ENCODE results near the gene SLX9. TPM values are rescaled to one million over a fixed set of nuclear protein-coding genes. Genes with fewer than 3 reads are reported as not detected.

The SLX9 gene
- total RNA-seq, 1 donor = 5.2 TPM

- peaks cover 25% of the 10 kb centered on the region for H3K4me1 ChIP-seq (ENCODE audit: insufficient read depth, low read length)
These were observed 40.7 kb upstream of the SLX9 start for GRCh38 chr21:44898851-44899767.

GRCh38 chr21:44899768-44900558 lies 39.9 kb upstream of the SLX9 start:
- H3K9me3 ChIP-seq (ENCODE audit: low read depth, low read length) = no peaks in the 10 kb centered on the region
- no peak overlapping the region for H3K4me3 ChIP-seq (ENCODE audit: low read length)
- no peaks in the 10 kb centered on the region for H3K27me3 ChIP-seq (ENCODE audit: insufficient read depth, low read length)
- peaks cover 33% of the 10 kb centered on the region for H3K4me1 ChIP-seq (ENCODE audit: insufficient read depth, low read length)

More at GRCh38 chr21:44898851-44899767, 40.7 kb upstream of the SLX9 start:
- Histone ChIP-seq H3K4me3 (ENCODE audit: low read length) (no peak overlapping the region), H3K27me3 (ENCODE audit: insufficient read depth, low read length) (no peaks in the 10 kb centered on the region), H3K9me3 (ENCODE audit: low read depth, low read length) (no peaks in the 10 kb centered on the region)

- Histone ChIP-seq H3K9me3 (ENCODE audit: low read depth, low read length) (no peaks in the 10 kb centered on the region), H3K4me1 (ENCODE audit: insufficient read depth, low read length) (peaks cover 41% of the 10 kb centered on the region), H3K27me3 (ENCODE audit: insufficient read depth, low read length) (no peaks in the 10 kb centered on the region), H3K4me3 (ENCODE audit: low read length) (no peak overlapping the region)
These were observed 39.1 kb upstream of the SLX9 start for GRCh38 chr21:44900559-44901251.

- H3K4me1 ChIP-seq (ENCODE audit: insufficient read depth, low read length) = peaks cover 47% of the 10 kb centered on the region
- H3K9me3 ChIP-seq (ENCODE audit: low read depth, low read length) = no peaks in the 10 kb centered on the region
- H3K4me3 ChIP-seq (ENCODE audit: low read length) = no peak overlapping the region
- no peaks in the 10 kb centered on the region for H3K27me3 ChIP-seq (ENCODE audit: insufficient read depth, low read length)
These were observed 38.3 kb upstream of the SLX9 start for GRCh38 chr21:44901391-44902074.

- Histone ChIP-seq H3K9me3 (ENCODE audit: low read depth, low read length) (no peaks in the 10 kb centered on the region), H3K27me3 (ENCODE audit: insufficient read depth, low read length) (no peaks in the 10 kb centered on the region), H3K4me3 (ENCODE audit: low read length) (no peak overlapping the region), H3K4me1 (ENCODE audit: insufficient read depth, low read length) (peaks cover 52% of the 10 kb centered on the region)
These were observed 37.4 kb upstream of the SLX9 start for GRCh38 chr21:44902268-44903049.

- Histone ChIP-seq H3K4me1 (ENCODE audit: insufficient read depth, low read length) (peaks cover 52% of the 10 kb centered on the region), H3K4me3 (ENCODE audit: low read length) (no peak overlapping the region), H3K27me3 (ENCODE audit: insufficient read depth, low read length) (no peaks in the 10 kb centered on the region), H3K9me3 (ENCODE audit: low read depth, low read length) (no peaks in the 10 kb centered on the region)
These were observed 36.7 kb upstream of the SLX9 start for GRCh38 chr21:44903050-44903685.

- H3K9me3 ChIP-seq (ENCODE audit: low read depth, low read length) = no peaks in the 10 kb centered on the region
- H3K4me1 ChIP-seq (ENCODE audit: insufficient read depth, low read length) = peaks cover 55% of the 10 kb centered on the region
- H3K27me3 ChIP-seq (ENCODE audit: insufficient read depth, low read length) = no peaks in the 10 kb centered on the region
- no peak overlapping the region for H3K4me3 ChIP-seq (ENCODE audit: low read length)
These were observed 36.1 kb upstream of the SLX9 start for GRCh38 chr21:44903689-44904088.

GRCh38 chr21:44904141-44904923 lies 35.5 kb upstream of the SLX9 start:
- no peak overlapping the region for H3K4me3 ChIP-seq (ENCODE audit: low read length)
- no peaks in the 10 kb centered on the region for H3K27me3 ChIP-seq (ENCODE audit: insufficient read depth, low read length)
- H3K4me1 ChIP-seq (ENCODE audit: insufficient read depth, low read length) = peaks cover 61% of the 10 kb centered on the region
- H3K9me3 ChIP-seq (ENCODE audit: low read depth, low read length) = no peaks in the 10 kb centered on the region

- Histone ChIP-seq H3K9me3 (ENCODE audit: low read depth, low read length) (no peaks in the 10 kb centered on the region), H3K27me3 (ENCODE audit: insufficient read depth, low read length) (no peaks in the 10 kb centered on the region), H3K4me3 (ENCODE audit: low read length) (no peak overlapping the region), H3K4me1 (ENCODE audit: insufficient read depth, low read length) (peaks cover 70% of the 10 kb centered on the region)
These were observed 34.7 kb upstream of the SLX9 start for GRCh38 chr21:44905016-44905727.

GRCh38 chr21:44905728-44906090 lies 34.1 kb upstream of the SLX9 start:
- no peak overlapping the region for H3K4me3 ChIP-seq (ENCODE audit: low read length)
- peaks cover 75% of the 10 kb centered on the region for H3K4me1 ChIP-seq (ENCODE audit: insufficient read depth, low read length)
- no peaks in the 10 kb centered on the region for H3K27me3 ChIP-seq (ENCODE audit: insufficient read depth, low read length)
- no peaks in the 10 kb centered on the region for H3K9me3 ChIP-seq (ENCODE audit: low read depth, low read length)

- Histone ChIP-seq H3K27me3 (ENCODE audit: insufficient read depth, low read length) (no peaks in the 10 kb centered on the region), H3K9me3 (ENCODE audit: low read depth, low read length) (no peaks in the 10 kb centered on the region), H3K4me1 (ENCODE audit: insufficient read depth, low read length) (peaks cover 92% of the 10 kb centered on the region), H3K4me3 (ENCODE audit: low read length) (no peak overlapping the region)
These were observed 32.4 kb upstream of the SLX9 start for GRCh38 chr21:44907225-44907965.

Measured in mononuclear cell (primary cell).